HepG2 (cell line): ENCODE measurements around the gene ENPP1. TPM values are rescaled to one million over a fixed set of nuclear protein-coding genes. Genes with fewer than 3 reads are reported as not detected.

Experiments
- ATAC-seq: fragments of 200-7000 bp; cut with Tn5 transposase; 3 replicates; pipeline ENCODE4 v1.9.1; 2020; ENCODE audit warnings: mild to moderate bottlenecking, moderate library complexity
- BruUV-seq: library from RNA; stranded (reverse); fragments of 400-500 nt; replicated peaks from 2 replicates; lab custom pipeline; 2021; lab: Mats Ljungman, UMichigan
- CTCF ChIA-PET: fragments of 300-600 bp; formaldehyde crosslinking; extraction: SDS; loops from one replicate; lab custom pipeline; 2021; ENCODE audit warnings: low total read pairs, inconsistent platforms, low intra/inter-chr PET ratio; lab: Yijun Ruan, JAX
- POLR2A ChIA-PET: fragments of 350-600 bp; sonication (Branson Sonifier 250); formaldehyde crosslinking; loops from one replicate; lab custom pipeline; 2020; ENCODE audit warnings: antibody characterized with exemption, inconsistent platforms; lab: Yijun Ruan, JAX
- DNase-seq: peaks from one replicate; pipeline ENCODE4 v3.0.0-alpha.2; 2015; ENCODE audit warnings: low spot score
- FAIRE-seq: peaks from 3 replicates; lab custom pipeline; 2011; peaks lifted over from hg19 to GRCh38; lab: Jason Lieb, UNC
- H2AFZ ChIP-seq: one replicate; pipeline ENCODE4 v1.6.1; 2011; ENCODE audit warnings: low read length, inconsistent platforms
- H3K27ac ChIP-seq: fragments of 300-600 bp; 3 replicates; pipeline ENCODE4 v1.8.0; 2011; ENCODE audit warnings: mixed run types, mild to moderate bottlenecking, mixed read lengths, low read length, inconsistent platforms; ENCODE audit not compliant: insufficient read depth; ENCODE audit errors: extremely low read length
- H3K27me3 ChIP-seq, 2 experiments: fragments of 200-600 bp in 1 of 2; 2 replicates in 1 of 2; 3 replicates in 1 of 2; pipeline versions ENCODE4 v1.6.0 to v1.8.0; 2011; ENCODE audit warnings: low read length in 2 of 2, mild to moderate bottlenecking in 2 of 2, moderate library complexity in 2 of 2, inconsistent platforms in 1 of 2; ENCODE audit not compliant: insufficient read depth in 2 of 2, control insufficient read depth in 1 of 2
- H3K36me3 ChIP-seq, 2 experiments: fragments of 200-600 bp in 1 of 2; replicated peaks in 1 of 2; 2 replicates in 1 of 2; 3 replicates in 1 of 2; pipeline versions ENCODE4 v1.5.1 to v1.8.0; 2011; ENCODE audit warnings: low read length in 2 of 2, inconsistent platforms in 1 of 2; ENCODE audit not compliant: insufficient read depth in 2 of 2, control insufficient read depth in 1 of 2
- H3K4me1 ChIP-seq: 2 replicates; pipeline ENCODE4 v1.5.1; 2012; ENCODE audit warnings: low read length, inconsistent platforms; ENCODE audit not compliant: insufficient read depth
- H3K4me2 ChIP-seq: 2 replicates; pipeline ENCODE4 v1.6.0; 2011; ENCODE audit warnings: low read depth, low read length, inconsistent platforms
- H3K4me3 ChIP-seq, 3 experiments: fragments of 200-600 bp in 1 of 3; sonication (generic), shearing (Covaris generic) in 1 of 3; replicated peaks in 1 of 3; 2 replicates each; pipeline ENCODE4 v1.5.1; 2011 to 2016; ENCODE audit warnings: low read length in 3 of 3, inconsistent platforms in 2 of 3, low read depth in 2 of 3, mild to moderate bottlenecking in 2 of 3, control low read depth in 1 of 3, mixed read lengths in 1 of 3; ENCODE audit not compliant: insufficient read depth in 1 of 3
- H3K79me2 ChIP-seq: one replicate; pipeline ENCODE4 v1.6.1; 2011; ENCODE audit warnings: low read length, inconsistent platforms; ENCODE audit not compliant: insufficient read depth
- H3K9ac ChIP-seq: 2 replicates; pipeline ENCODE4 v1.6.0; 2011; ENCODE audit warnings: mild to moderate bottlenecking, low read depth, low read length, inconsistent platforms; ENCODE audit not compliant: insufficient read depth
- H3K9me3 ChIP-seq: 2 replicates; pipeline ENCODE4 v1.5.1; 2012; ENCODE audit warnings: mild to moderate bottlenecking, low read length
- H4K20me1 ChIP-seq: 2 replicates; pipeline ENCODE4 v1.6.0; 2011; ENCODE audit warnings: inconsistent platforms, mild to moderate bottlenecking, low read length, moderate library complexity; ENCODE audit not compliant: insufficient read depth
- RFX5 ChIP-seq: IDR thresholded peaks from 2 replicates; pipeline ENCODE4 v1.6.1; 2011; ENCODE audit warnings: low read depth, low read length, improper control_type of control experiment
- ZNF335 ChIP-seq: sonication (generic); formaldehyde crosslinking; IDR thresholded peaks from 2 replicates; pipeline ENCODE4 v1.4.0; 2020; ENCODE audit warnings: missing genetic modification reagents
- ZNF678 ChIP-seq: sonication (generic); formaldehyde crosslinking; IDR thresholded peaks from 2 replicates; pipeline ENCODE4 v1.4.0; 2020; ENCODE audit warnings: mild to moderate bottlenecking, missing genetic modification reagents
- WGBS: methylation state at CpG from one replicate; pipeline ENCODE4 v1.1.6; 2017; ENCODE audit warnings: low lambda C conversion rate; 5-methylcytosine and 5-hydroxymethylcytosine counted together
- in situ Hi-C: cut with HindIII; loops from 2 replicates; pipeline ENCODE4 v1.10.0; 2017; ENCODE audit warnings: low pct_unique_long_range_greater_than_20kb; ENCODE audit not compliant: extremely low pct_ligation_motif_present
- intact Hi-C: fragments of 100-400 bp; cut with micrococcal nuclease; formaldehyde crosslinking; loops from one replicate; pipeline ENCODE4 v1.10.0; 2022; ENCODE audit not compliant: unreplicated experiment
- polyA plus RNA-seq, 8 experiments: library from polyadenylated mRNA; depleted of rRNA in 3 of 8; stranded (reverse) in 7 of 8; unstranded in 1 of 8; fragments of >200 nt; fragmentation: Illumina TruSeq in 4 of 8; extraction: Trizol in 4 of 8; gene quantifications; 2 replicates each; pipeline versions ENCODE4 v1.2.1 to v1.2.3, GENCODE V29; 2011 to 2016; ENCODE audit warnings: low read depth in 4 of 8, missing spikeins in 1 of 8, mixed read lengths in 1 of 8; ENCODE audit not compliant: insufficient read depth in 1 of 8
- total RNA-seq, 5 experiments: library from RNA; depleted of rRNA; stranded (reverse); fragments of >200 nt; fragmentation: Illumina TruSeq; extraction: Trizol; gene quantifications; 2 replicates each; pipeline ENCODE4 v1.2.3, GENCODE V29; 2016; ENCODE audit warnings: low read depth in 1 of 5

ENPP1 gene
- total and polyA plus RNA-seq, 2 of the 13 experiments (the other 11 are each of a cell fraction or from before 2014, with no cell fraction given): 56.5 to 160 TPM

GRCh38 chr6:131803007-131803769, 4.6 kb upstream of the ENPP1 start:
- DNase-seq (no peak), ATAC-seq (no peak), FAIRE-seq (no peak)
- BruUV-seq: no TSS peak
- Histone ChIP-seq H2AFZ (no peak overlapping the region), H3K27ac (no peak overlapping the region), H3K4me2 (no peak overlapping the region), H3K79me2 (peaks cover under 1% of the 10 kb centered on the region), H3K4me1 (peaks cover 33% of the 10 kb centered on the region), H3K9ac (no peak overlapping the region), H3K9me3 (no peaks in the 10 kb centered on the region), H4K20me1 (no peaks in the 10 kb centered on the region), H3K4me3 (no peak overlapping the region), H3K36me3 (no peaks in the 10 kb centered on the region), H3K27me3 (no peaks in the 10 kb centered on the region; a peak in 1 of 5 replicates)
- 60% methylated on average over 10 of the region's 10 CpGs for WGBS
- intact Hi-C loops: loop anchor here (10.0 kb wide), 1 partner anchor 62 kb away; no protein-coding TSS in a partner anchor
- POLR2A ChIA-PET: no interaction called here
- TF ChIP-seq RFX5 (no peak), ZNF678 (CRISPR knock-in tag) (peak; percentile 59; the same call in 1 of the 2 replicates)
- in situ Hi-C loops: no loop called here
- CTCF ChIA-PET: no interaction called here

GRCh38 chr6:131804131-131804530, 3.7 kb upstream of the ENPP1 start:
- H4K20me1 ChIP-seq: no peaks in the 10 kb centered on the region
- intact Hi-C loops: loop anchor here (10.0 kb wide), 1 partner anchor 61 kb away; no protein-coding TSS in a partner anchor
- FAIRE-seq: no peak
- no peak for DNase-seq
- no peaks in the 10 kb centered on the region; a peak in 1 of 5 replicates for H3K27me3 ChIP-seq
- peaks cover 39% of the 10 kb centered on the region for H3K4me1 ChIP-seq
- H3K9ac ChIP-seq: no peak overlapping the region
- BruUV-seq: no TSS peak
- ChIA-PET POLR2A (interaction anchor here (0.8 kb wide), 1 partner anchor 16 kb away, joined by 3 read pairs; no protein-coding TSS in a partner anchor), CTCF (no interaction called here)
- no peak for ATAC-seq
- 95% methylated on average over 1 of the region's 1 CpG for WGBS
- no peak overlapping the region for H3K4me3 ChIP-seq
- in situ Hi-C loops: no loop called here
- no peaks in the 10 kb centered on the region for H3K36me3 ChIP-seq
- TF ChIP-seq ZNF335 (CRISPR knock-in tag): no peak
- H3K27ac ChIP-seq: no peak overlapping the region
- peaks cover 10% of the 10 kb centered on the region for H3K79me2 ChIP-seq
- H3K9me3 ChIP-seq: no peaks in the 10 kb centered on the region
- H3K4me2 ChIP-seq: no peak overlapping the region
- no peak overlapping the region for H2AFZ ChIP-seq
